Astrocyte (in vitro differentiated cells and primary cell): ENCODE data around the gene CGN. TPM values are rescaled to one million over a fixed set of nuclear protein-coding genes. Genes with fewer than 3 reads are reported as not detected.
A peak's percentile ranks its signal among the peaks of the same experiment; 100 is the strongest.

ENCODE experiments used
- DNase-seq: peaks from one replicate; pipeline ENCODE4 v3.0.0-alpha.2; 2010; ENCODE audit warnings: low read depth
- FAIRE-seq: peaks from 2 replicates; lab custom pipeline; 2011; peaks lifted over from hg19 to GRCh38; lab: Jason Lieb, UNC
- H2AFZ ChIP-seq: 2 replicates; pipeline ENCODE4 v1.6.0; 2012; ENCODE audit warnings: low read depth, low read length, inconsistent platforms
- H3K27ac ChIP-seq: 2 replicates; pipeline ENCODE4 v1.5.1; 2011; ENCODE audit warnings: low read depth, low read length, inconsistent platforms
- H3K27me3 ChIP-seq: 2 replicates; pipeline ENCODE4 v1.6.0; 2011; ENCODE audit warnings: low read length, inconsistent platforms; ENCODE audit not compliant: insufficient read depth
- H3K36me3 ChIP-seq: 2 replicates; pipeline ENCODE4 v1.5.1; 2011; ENCODE audit warnings: low read length, inconsistent platforms; ENCODE audit not compliant: insufficient read depth
- H3K4me1 ChIP-seq: 2 replicates; pipeline ENCODE4 v1.5.1; 2011; ENCODE audit warnings: low read length, inconsistent platforms; ENCODE audit not compliant: insufficient read depth
- H3K4me2 ChIP-seq: 2 replicates; pipeline ENCODE4 v1.6.0; 2012; ENCODE audit warnings: low read length, inconsistent platforms
- H3K4me3 ChIP-seq: 2 replicates; pipeline ENCODE4 v1.5.1; 2011; ENCODE audit warnings: low read depth, mild to moderate bottlenecking, low read length, inconsistent platforms; ENCODE audit not compliant: insufficient read depth
- H3K79me2 ChIP-seq: 2 replicates; pipeline ENCODE4 v1.6.0; 2012; ENCODE audit warnings: mild to moderate bottlenecking, low read length, inconsistent platforms; ENCODE audit not compliant: insufficient read depth
- H3K9ac ChIP-seq: 2 replicates; pipeline ENCODE4 v1.6.0; 2012; ENCODE audit warnings: mild to moderate bottlenecking, low read length, inconsistent platforms
- H3K9me3 ChIP-seq: 2 replicates; pipeline ENCODE4 v1.5.1; 2012; ENCODE audit warnings: low read depth, mild to moderate bottlenecking, low read length, inconsistent platforms; ENCODE audit not compliant: insufficient read depth
- H4K20me1 ChIP-seq: 2 replicates; pipeline ENCODE4 v1.6.0; 2012; ENCODE audit warnings: low read length, inconsistent platforms; ENCODE audit not compliant: insufficient read depth
- H3K27ac Mint-ChIP-seq: one replicate; pipeline ENCODE4 v1.8.0; 2021; ENCODE audit warnings: mild to moderate bottlenecking, mixed read lengths; ENCODE audit not compliant: unreplicated experiment
- H3K27me3 Mint-ChIP-seq: one replicate; pipeline ENCODE4 v1.8.0; 2021; ENCODE audit warnings: low read depth, mixed read lengths; ENCODE audit not compliant: unreplicated experiment
- H3K36me3 Mint-ChIP-seq: one replicate; pipeline ENCODE4 v1.8.0; 2021; ENCODE audit warnings: low read depth, mixed read lengths; ENCODE audit not compliant: unreplicated experiment
- H3K4me1 Mint-ChIP-seq: one replicate; pipeline ENCODE4 v1.8.0; 2021; ENCODE audit warnings: low read depth, mixed read lengths; ENCODE audit not compliant: unreplicated experiment
- H3K4me3 Mint-ChIP-seq: one replicate; pipeline ENCODE4 v1.8.0; 2021; ENCODE audit warnings: mild to moderate bottlenecking, moderate library complexity, mixed read lengths; ENCODE audit not compliant: unreplicated experiment
- H3K9me3 Mint-ChIP-seq: one replicate; pipeline ENCODE4 v1.8.0; 2021; ENCODE audit warnings: mild to moderate bottlenecking, mixed read lengths; ENCODE audit not compliant: unreplicated experiment
- CTCF ChIP-seq: IDR thresholded peaks from 2 replicates; pipeline ENCODE4 v1.5.1; 2011; ENCODE audit warnings: low read depth, mild to moderate bottlenecking, inconsistent platforms, low read length, moderate library complexity; ENCODE audit not compliant: insufficient read depth
- EZH2 ChIP-seq: IDR thresholded peaks from 2 replicates; pipeline ENCODE4 v1.6.1; 2012; ENCODE audit warnings: mild to moderate bottlenecking, low read length, inconsistent platforms; ENCODE audit not compliant: insufficient read depth
- total RNA-seq: library from RNA; stranded (reverse); gene quantifications from 2 replicates; pipeline ENCODE4 v1.2.1, GENCODE V29; 2021

CGN gene
- total RNA-seq, 1 donor from 2014 or later = 8.9 TPM

GRCh38 chr1:151570819-151571218, 59.6 kb downstream of the CGN start:
- H3K27ac Mint-ChIP-seq = no peak overlapping the region
- peaks cover 6% of the 10 kb centered on the region for H3K4me1 ChIP-seq
- peaks cover 44% of the 10 kb centered on the region for H3K36me3 Mint-ChIP-seq
- peaks cover 8% of the 10 kb centered on the region for H3K36me3 ChIP-seq
- H3K4me1 Mint-ChIP-seq = peaks cover 14% of the 10 kb centered on the region
- peaks cover 7% of the 10 kb centered on the region for H3K79me2 ChIP-seq
- no peaks in the 10 kb centered on the region for H3K9me3 Mint-ChIP-seq
- peaks cover 5% of the 10 kb centered on the region for H4K20me1 ChIP-seq
- no peak overlapping the region for H3K4me3 Mint-ChIP-seq
- no peak for DNase-seq
- no peaks in the 10 kb centered on the region for H3K9me3 ChIP-seq
- TF ChIP-seq EZH2 (no peak), CTCF (no peak)
- no peaks in the 10 kb centered on the region for H3K27me3 ChIP-seq
- no peak overlapping the region for H3K9ac ChIP-seq
- no peak overlapping the region for H3K27ac ChIP-seq
- FAIRE-seq = no peak
- H3K27me3 Mint-ChIP-seq = no peaks in the 10 kb centered on the region
- no peak overlapping the region for H3K4me2 ChIP-seq
- no peak overlapping the region for H3K4me3 ChIP-seq
- H2AFZ ChIP-seq = no peak overlapping the region

- Histone ChIP-seq H3K27me3 (no peaks in the 10 kb centered on the region), H3K9ac (no peak overlapping the region), H3K4me1 (peaks cover 20% of the 10 kb centered on the region), H2AFZ (peak overlapping the region; percentile 20), H3K4me3 (no peak overlapping the region), H4K20me1 (peaks cover 11% of the 10 kb centered on the region), H3K36me3 (peaks cover 2% of the 10 kb centered on the region), H3K79me2 (peaks cover 7% of the 10 kb centered on the region), H3K4me2 (peak overlapping the region; percentile 34), H3K27ac (peak overlapping the region; percentile 24), H3K9me3 (no peaks in the 10 kb centered on the region)
- H3K27me3 Mint-ChIP-seq = no peaks in the 10 kb centered on the region
- H3K9me3 Mint-ChIP-seq = no peaks in the 10 kb centered on the region
- TF ChIP-seq CTCF (no peak), EZH2 (no peak)
- H3K4me3 Mint-ChIP-seq = no peak overlapping the region
- peak overlapping the region; percentile 75 for H3K27ac Mint-ChIP-seq
- peaks cover 48% of the 10 kb centered on the region for H3K36me3 Mint-ChIP-seq
- H3K4me1 Mint-ChIP-seq = peaks cover 23% of the 10 kb centered on the region
- FAIRE-seq = no peak
- peak; percentile 84 for DNase-seq
Observed at GRCh38 chr1:151574575-151575529, 63.7 kb downstream of the CGN start.

GRCh38 chr1:151577173-151577572, 66.0 kb downstream of the CGN start:
- FAIRE-seq (no peak), DNase-seq (no peak)
- peaks cover 52% of the 10 kb centered on the region for H3K36me3 Mint-ChIP-seq
- TF ChIP-seq EZH2 = no peak
- TF ChIP-seq CTCF = no peak
- H3K4me1 ChIP-seq = peaks cover 20% of the 10 kb centered on the region
- H3K9ac ChIP-seq = no peak overlapping the region
- H3K4me3 Mint-ChIP-seq = no peak overlapping the region
- H3K27me3 ChIP-seq = no peaks in the 10 kb centered on the region
- peaks cover 11% of the 10 kb centered on the region for H4K20me1 ChIP-seq
- H3K9me3 ChIP-seq = no peaks in the 10 kb centered on the region
- peaks cover 13% of the 10 kb centered on the region for H3K36me3 ChIP-seq
- peaks cover 7% of the 10 kb centered on the region for H3K79me2 ChIP-seq
- H3K9me3 Mint-ChIP-seq = no peaks in the 10 kb centered on the region
- no peak overlapping the region for H3K4me2 ChIP-seq
- H3K4me3 ChIP-seq = no peak overlapping the region
- no peak overlapping the region for H3K27ac Mint-ChIP-seq
- no peaks in the 10 kb centered on the region for H3K27me3 Mint-ChIP-seq
- no peak overlapping the region for H3K27ac ChIP-seq
- no peak overlapping the region for H2AFZ ChIP-seq
- H3K4me1 Mint-ChIP-seq = peaks cover 32% of the 10 kb centered on the region
